Osteoblast (primary cell): ENCODE data around the gene GHRH. TPM values are rescaled to one million over a fixed set of nuclear protein-coding genes. Genes with fewer than 3 reads are reported as not detected.
A peak's percentile ranks its signal among the peaks of the same experiment; 100 is the strongest.

Experiments
- DNase-seq: peaks from one replicate; pipeline ENCODE4 v3.0.0; 2011; ENCODE audit warnings: low spot score, mixed read lengths; ENCODE audit not compliant: insufficient read length; ENCODE audit errors: missing footprints
- H2AFZ ChIP-seq: 2 replicates; pipeline ENCODE4 v1.6.0; 2011; ENCODE audit warnings: mild to moderate bottlenecking, low read length
- H3K27ac ChIP-seq: 2 replicates; pipeline ENCODE4 v1.5.1; 2011; ENCODE audit warnings: mild to moderate bottlenecking, low read depth, low read length, moderate library complexity
- H3K27me3 ChIP-seq: 2 replicates; pipeline ENCODE4 v1.6.0; 2012; ENCODE audit warnings: mild to moderate bottlenecking, control low read depth, inconsistent platforms, low read length, moderate library complexity; ENCODE audit not compliant: insufficient read depth
- H3K36me3 ChIP-seq: 2 replicates; pipeline ENCODE4 v1.5.1; 2011; ENCODE audit warnings: mild to moderate bottlenecking, low read length, control low read depth, moderate library complexity; ENCODE audit not compliant: insufficient read depth
- H3K4me1 ChIP-seq: 2 replicates; pipeline ENCODE4 v1.5.1; 2011; ENCODE audit warnings: mild to moderate bottlenecking, low read length, control low read depth, moderate library complexity; ENCODE audit not compliant: insufficient read depth
- H3K4me2 ChIP-seq: 2 replicates; pipeline ENCODE4 v1.6.0; 2011; ENCODE audit warnings: mild to moderate bottlenecking, low read length; ENCODE audit not compliant: insufficient read depth
- H3K4me3 ChIP-seq: fragments of 200-600 bp; sonication (generic); 3 replicates; pipeline ENCODE4 v1.5.1; 2012; ENCODE audit warnings: mild to moderate bottlenecking, low read length, inconsistent platforms; ENCODE audit not compliant: insufficient read depth
- H3K79me2 ChIP-seq: 2 replicates; pipeline ENCODE4 v1.6.0; 2012; ENCODE audit warnings: mild to moderate bottlenecking, low read length, control low read depth, inconsistent platforms; ENCODE audit not compliant: insufficient read depth
- H3K9me3 ChIP-seq: 2 replicates; pipeline ENCODE4 v1.5.1; 2011; ENCODE audit warnings: low read depth, low read length, control low read depth
- H4K20me1 ChIP-seq: 2 replicates; pipeline ENCODE4 v1.6.0; 2012; ENCODE audit warnings: mild to moderate bottlenecking, low read length, control low read depth; ENCODE audit not compliant: insufficient read depth
- total RNA-seq: library from RNA; depleted of rRNA; stranded (reverse); fragments of >200 nt; gene quantifications from 2 replicates; pipeline ENCODE4 v1.2.3, GENCODE V29; 2012
- TF ChIP-seq, protein P1 (sequence below): IDR thresholded peaks from 2 replicates; pipeline ENCODE4 v1.5.1; 2011; ENCODE audit warnings: mild to moderate bottlenecking, low read depth, low read length, moderate library complexity; ENCODE audit errors: extremely low read depth

Gene GHRH
- total RNA-seq, 1 donor, result not detected

DNA sequence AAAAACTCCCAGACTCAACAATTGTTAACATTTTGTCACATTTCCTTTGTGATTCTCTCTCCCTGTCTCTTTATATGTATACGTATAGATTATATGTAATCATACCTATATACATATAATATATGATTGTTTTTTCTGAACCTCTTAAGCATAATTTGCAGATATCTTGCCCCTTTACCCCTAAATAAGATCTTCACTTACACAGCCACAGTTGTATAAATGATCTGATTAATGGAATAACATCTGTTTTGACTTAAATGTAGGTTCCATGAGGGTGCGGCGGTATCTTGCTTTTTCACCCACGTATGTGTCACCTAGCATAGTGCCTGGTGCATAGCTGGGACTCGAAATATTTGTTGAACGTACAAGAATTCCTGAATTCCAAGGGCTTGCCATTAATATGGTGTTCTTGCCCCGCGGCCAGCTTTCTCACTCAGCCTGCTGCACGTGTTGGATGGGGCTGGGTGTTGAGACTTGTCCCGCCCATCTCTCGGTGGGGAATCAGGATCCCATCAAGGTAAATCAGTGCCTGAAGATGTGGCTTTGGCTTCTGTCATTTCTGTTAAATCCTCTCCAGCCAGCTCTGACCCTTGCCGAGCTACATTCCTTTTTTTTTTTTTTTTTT is 17.5 kb upstream of the GHRH start:
- Histone ChIP-seq H3K27me3 (peaks cover 9% of the 10 kb centered on the region), H3K4me2 (no peak overlapping the region), H3K9me3 (no peaks in the 10 kb centered on the region), H2AFZ (peak overlapping the region; percentile 5), H3K4me1 (peaks cover 10% of the 10 kb centered on the region), H4K20me1 (no peaks in the 10 kb centered on the region), H3K27ac (no peak overlapping the region), H3K36me3 (no peaks in the 10 kb centered on the region), H3K79me2 (no peaks in the 10 kb centered on the region), H3K4me3 (no peak overlapping the region)
- DNase-seq, result no peak
- TF ChIP-seq, protein P1, sequence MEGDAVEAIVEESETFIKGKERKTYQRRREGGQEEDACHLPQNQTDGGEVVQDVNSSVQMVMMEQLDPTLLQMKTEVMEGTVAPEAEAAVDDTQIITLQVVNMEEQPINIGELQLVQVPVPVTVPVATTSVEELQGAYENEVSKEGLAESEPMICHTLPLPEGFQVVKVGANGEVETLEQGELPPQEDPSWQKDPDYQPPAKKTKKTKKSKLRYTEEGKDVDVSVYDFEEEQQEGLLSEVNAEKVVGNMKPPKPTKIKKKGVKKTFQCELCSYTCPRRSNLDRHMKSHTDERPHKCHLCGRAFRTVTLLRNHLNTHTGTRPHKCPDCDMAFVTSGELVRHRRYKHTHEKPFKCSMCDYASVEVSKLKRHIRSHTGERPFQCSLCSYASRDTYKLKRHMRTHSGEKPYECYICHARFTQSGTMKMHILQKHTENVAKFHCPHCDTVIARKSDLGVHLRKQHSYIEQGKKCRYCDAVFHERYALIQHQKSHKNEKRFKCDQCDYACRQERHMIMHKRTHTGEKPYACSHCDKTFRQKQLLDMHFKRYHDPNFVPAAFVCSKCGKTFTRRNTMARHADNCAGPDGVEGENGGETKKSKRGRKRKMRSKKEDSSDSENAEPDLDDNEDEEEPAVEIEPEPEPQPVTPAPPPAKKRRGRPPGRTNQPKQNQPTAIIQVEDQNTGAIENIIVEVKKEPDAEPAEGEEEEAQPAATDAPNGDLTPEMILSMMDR, result no peak

DNA sequence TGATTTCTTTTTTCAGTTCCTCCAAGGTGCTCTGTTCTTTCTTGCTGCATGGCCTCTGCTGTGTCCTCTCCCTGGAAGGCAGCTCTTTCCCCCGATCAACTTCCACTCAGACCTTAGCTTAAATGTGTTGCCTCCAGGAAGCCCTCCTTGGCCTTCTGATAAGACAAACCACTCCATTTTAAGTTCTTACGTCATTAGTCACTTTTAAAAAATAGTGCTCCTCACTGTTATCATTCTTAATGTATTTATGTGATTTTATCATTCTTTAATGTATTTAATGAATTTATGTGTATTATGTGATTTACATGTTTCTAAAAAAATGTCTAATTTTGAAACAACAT is 15.6 kb upstream of the GHRH start:
- Histone ChIP-seq H3K36me3 (no peaks in the 10 kb centered on the region), H3K4me1 (peaks cover 7% of the 10 kb centered on the region), H3K27ac (no peak overlapping the region), H4K20me1 (no peaks in the 10 kb centered on the region), H3K4me2 (peak overlapping the region; percentile 51), H2AFZ (peak overlapping the region; percentile 53), H3K9me3 (no peaks in the 10 kb centered on the region), H3K27me3 (peaks cover 9% of the 10 kb centered on the region), H3K79me2 (no peaks in the 10 kb centered on the region), H3K4me3 (no peak overlapping the region)
- TF ChIP-seq, protein P1, result no peak
- no peak for DNase-seq

DNA sequence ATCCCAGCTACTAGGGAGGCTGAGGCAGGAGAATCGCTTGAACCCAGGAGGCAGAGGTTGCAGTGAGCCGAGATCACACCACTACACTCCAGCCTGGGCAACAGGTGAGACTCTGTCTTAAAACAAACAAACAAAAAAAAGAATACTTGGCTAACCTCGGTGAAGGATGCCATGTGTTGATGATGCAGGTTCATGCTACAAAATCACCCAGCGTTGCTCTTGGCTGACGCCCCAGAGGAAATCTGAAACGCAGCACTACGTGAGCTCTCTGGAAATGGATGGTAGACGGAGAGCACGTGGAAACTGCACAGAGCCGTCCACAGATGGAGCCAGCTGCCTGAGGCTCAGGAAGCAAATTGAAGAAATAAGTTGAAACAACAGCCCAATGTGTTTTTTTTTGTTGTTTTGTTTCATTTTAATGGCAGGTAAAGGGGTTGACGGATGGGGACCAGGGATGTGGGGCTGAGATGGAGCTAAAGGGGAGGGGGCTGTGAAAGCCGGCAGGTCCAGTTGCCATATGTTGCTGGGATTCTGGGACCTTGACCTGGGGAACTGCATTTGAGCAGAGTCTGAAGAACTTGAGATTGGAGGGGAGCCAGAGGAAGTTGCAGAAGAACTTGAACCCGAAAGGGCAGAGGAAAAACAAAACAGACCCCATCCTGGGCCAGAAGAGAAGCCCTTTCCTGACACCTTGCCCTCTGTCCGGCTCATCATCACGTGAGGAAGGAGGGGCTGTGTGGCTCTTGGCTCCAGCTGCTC is 15.1 kb upstream of the GHRH start:
- peak overlapping the region; percentile 53 for H2AFZ ChIP-seq
- H4K20me1 ChIP-seq, result no peaks in the 10 kb centered on the region

More for the DNA sequence above, 15.1 kb upstream of the GHRH start:
- Histone ChIP-seq H3K27ac (no peak overlapping the region), H3K36me3 (no peaks in the 10 kb centered on the region), H3K4me2 (peak overlapping the region; percentile 51), H3K4me1 (peaks cover 7% of the 10 kb centered on the region), H3K27me3 (peaks cover 9% of the 10 kb centered on the region), H3K79me2 (no peaks in the 10 kb centered on the region), H3K4me3 (no peak overlapping the region), H3K9me3 (no peaks in the 10 kb centered on the region)
- TF ChIP-seq, protein P1, result peak; percentile 55
- DNase-seq, result peak; percentile 90
